Measurements from ENCODE around the gene CCDC200. TPM values are rescaled to one million over a fixed set of nuclear protein-coding genes. Genes with fewer than 3 reads are reported as not detected.
"Not testable (repeated sequence)": the region's sequence is repeated elsewhere in the genome, so short reads cannot be mapped to it uniquely, and the experiment has no call there.

CCDC200 gene
- total RNA-seq, 1 experiment from 2014 or later: not detected

DNA sequence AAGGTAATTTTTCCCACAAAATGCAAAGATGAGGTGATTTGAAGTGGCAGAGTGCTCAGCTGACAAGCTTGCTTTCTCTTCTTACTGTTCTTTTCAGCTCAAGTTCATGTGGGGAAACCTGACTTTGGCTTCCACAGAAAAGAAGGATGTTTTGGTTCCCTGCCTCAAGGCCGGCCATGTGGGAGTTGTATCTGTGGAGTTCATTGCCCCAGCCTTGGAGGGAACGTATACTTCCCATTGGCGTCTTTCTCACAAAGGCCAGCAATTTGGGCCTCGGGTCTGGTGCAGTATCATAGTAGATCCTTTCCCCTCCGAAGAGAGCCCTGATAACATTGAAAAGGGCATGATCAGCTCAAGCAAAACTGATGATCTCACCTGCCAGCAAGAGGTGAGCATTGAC, 35.2 kb downstream of the CCDC200 start:
- Histone ChIP-seq H2BK5ac (ENCODE audit: insufficient read length, low read length) (no peak overlapping the region), H3K14ac (ENCODE audit: insufficient read depth, low read length) (no peak overlapping the region), H3K27ac (ENCODE audit: insufficient read length, low read depth, low read length) (no peak overlapping the region), H3K18ac (ENCODE audit: insufficient read length, low read depth, low read length) (no peak overlapping the region), H4K20me1 (ENCODE audit: control insufficient read depth, insufficient read depth, insufficient read length) (no peaks in the 10 kb centered on the region), H2AFZ (ENCODE audit: low read length) (no peak overlapping the region), H4K8ac (replicated peaks; ENCODE audit: insufficient read length, low read depth, low read length) (no peak overlapping the region), H3K79me1 (ENCODE audit: insufficient read depth, low read depth, low read length, poor library complexity, severe bottlenecking) (no peaks in the 10 kb centered on the region), H3K4me1 (ENCODE audit: insufficient read depth, low read length) (no peaks in the 10 kb centered on the region), H2BK12ac (ENCODE audit: insufficient read length, low read depth, low read length) (no peak overlapping the region), H3K4me2 (ENCODE audit: insufficient read depth, insufficient read length, low read length) (no peak overlapping the region), H3K23me2 (ENCODE audit: insufficient read length, low read depth, low read length, poor library complexity, severe bottlenecking) (no peaks in the 10 kb centered on the region), H3K9me3 (ENCODE audit: control insufficient read depth, low read depth, low read length) (no peaks in the 10 kb centered on the region), H3K4ac (ENCODE audit: low read depth, low read length) (no peak overlapping the region), H3K79me2 (ENCODE audit: insufficient read depth, low read length) (no peaks in the 10 kb centered on the region), H4K5ac (ENCODE audit: insufficient read length, low read depth, low read length) (no peak overlapping the region), H4K91ac (ENCODE audit: insufficient read length, low read depth, low read length) (no peak overlapping the region), H3K23ac (ENCODE audit: insufficient read length, low read depth, low read length) (no peak overlapping the region), H2BK20ac (ENCODE audit: low read depth, low read length, poor library complexity, severe bottlenecking) (no peak overlapping the region), H3K27me3 (ENCODE audit: insufficient read depth, low read length) (no peaks in the 10 kb centered on the region), H2AK5ac (ENCODE audit: insufficient read length, low read length) (no peak overlapping the region), H2BK15ac (ENCODE audit: low read depth, low read length) (no peak overlapping the region), H3K56ac (ENCODE audit: insufficient read length, low read depth, low read length) (no peak overlapping the region), H3K9ac (ENCODE audit: extremely low read depth, insufficient read length, low read length) (no peak overlapping the region), H2BK120ac (ENCODE audit: low read depth, low read length, poor library complexity, severe bottlenecking) (no peak overlapping the region), H3T11ph (ENCODE audit: low read length) (no peak overlapping the region)
- Mint-ChIP-seq H3K9me3 (no peaks in the 10 kb centered on the region), H3K4me1 (no peaks in the 10 kb centered on the region), H3K4me3 (no peak overlapping the region), H3K36me3 (ENCODE audit: insufficient read depth in 1 of 3, low read depth in 3 of 3) (peaks cover 17 to 81% (median 80%) of the 10 kb centered on the region in 3 experiments; a peak in 6 of 7 replicates), H3K27me3 (ENCODE audit: low read depth) (no peaks in the 10 kb centered on the region), H3K27ac (0 out of 7 replicates have a peak overlapping the region, but pooled peaks of 1 of the 3 experiments have one; percentile 20)
- no peak for DNase-seq
- no CpG with 5 or more reads among the region's 5 CpGs for WGBS (ENCODE audit: extremely low coverage, insufficient read length, low lambda C conversion rate)
- TF ChIP-seq, protein P1, sequence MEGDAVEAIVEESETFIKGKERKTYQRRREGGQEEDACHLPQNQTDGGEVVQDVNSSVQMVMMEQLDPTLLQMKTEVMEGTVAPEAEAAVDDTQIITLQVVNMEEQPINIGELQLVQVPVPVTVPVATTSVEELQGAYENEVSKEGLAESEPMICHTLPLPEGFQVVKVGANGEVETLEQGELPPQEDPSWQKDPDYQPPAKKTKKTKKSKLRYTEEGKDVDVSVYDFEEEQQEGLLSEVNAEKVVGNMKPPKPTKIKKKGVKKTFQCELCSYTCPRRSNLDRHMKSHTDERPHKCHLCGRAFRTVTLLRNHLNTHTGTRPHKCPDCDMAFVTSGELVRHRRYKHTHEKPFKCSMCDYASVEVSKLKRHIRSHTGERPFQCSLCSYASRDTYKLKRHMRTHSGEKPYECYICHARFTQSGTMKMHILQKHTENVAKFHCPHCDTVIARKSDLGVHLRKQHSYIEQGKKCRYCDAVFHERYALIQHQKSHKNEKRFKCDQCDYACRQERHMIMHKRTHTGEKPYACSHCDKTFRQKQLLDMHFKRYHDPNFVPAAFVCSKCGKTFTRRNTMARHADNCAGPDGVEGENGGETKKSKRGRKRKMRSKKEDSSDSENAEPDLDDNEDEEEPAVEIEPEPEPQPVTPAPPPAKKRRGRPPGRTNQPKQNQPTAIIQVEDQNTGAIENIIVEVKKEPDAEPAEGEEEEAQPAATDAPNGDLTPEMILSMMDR (conservative IDR thresholded peaks at IDR 0.05): no peak

- not testable (repeated sequence) for H2AFZ ChIP-seq (ENCODE audit: low read length); H4K91ac ChIP-seq (ENCODE audit: insufficient read length, low read depth, low read length); H2AK5ac ChIP-seq (ENCODE audit: insufficient read length, low read length); H3K27me3 ChIP-seq (ENCODE audit: insufficient read depth, low read length); H3K23ac ChIP-seq (ENCODE audit: insufficient read length, low read depth, low read length); H3K9me3 ChIP-seq (ENCODE audit: control insufficient read depth, low read depth, low read length); H3K79me2 ChIP-seq (ENCODE audit: insufficient read depth, low read length); H2BK20ac ChIP-seq (ENCODE audit: low read depth, low read length, poor library complexity, severe bottlenecking); H3T11ph ChIP-seq (ENCODE audit: low read length); H4K5ac ChIP-seq (ENCODE audit: insufficient read length, low read depth, low read length); H3K4me1 Mint-ChIP-seq; H3K4me3 Mint-ChIP-seq; H2BK15ac ChIP-seq (ENCODE audit: low read depth, low read length); H3K27ac Mint-ChIP-seq; H4K20me1 ChIP-seq (ENCODE audit: control insufficient read depth, insufficient read depth, insufficient read length); DNase-seq; H2BK120ac ChIP-seq (ENCODE audit: low read depth, low read length, poor library complexity, severe bottlenecking); H3K27ac ChIP-seq (ENCODE audit: insufficient read length, low read depth, low read length); H3K9ac ChIP-seq (ENCODE audit: extremely low read depth, insufficient read length, low read length); H2BK12ac ChIP-seq (ENCODE audit: insufficient read length, low read depth, low read length); H3K56ac ChIP-seq (ENCODE audit: insufficient read length, low read depth, low read length); H3K4me1 ChIP-seq (ENCODE audit: insufficient read depth, low read length); H3K14ac ChIP-seq (ENCODE audit: insufficient read depth, low read length); H3K4ac ChIP-seq (ENCODE audit: low read depth, low read length); H3K4me2 ChIP-seq (ENCODE audit: insufficient read depth, insufficient read length, low read length); H3K79me1 ChIP-seq (ENCODE audit: insufficient read depth, low read depth, low read length, poor library complexity, severe bottlenecking); H3K18ac ChIP-seq (ENCODE audit: insufficient read length, low read depth, low read length); H2BK5ac ChIP-seq (ENCODE audit: insufficient read length, low read length); H4K8ac ChIP-seq (replicated peaks; ENCODE audit: insufficient read length, low read depth, low read length); H3K23me2 ChIP-seq (ENCODE audit: insufficient read length, low read depth, low read length, poor library complexity, severe bottlenecking); H3K27me3 Mint-ChIP-seq (ENCODE audit: low read depth); H3K9me3 Mint-ChIP-seq
- WGBS (ENCODE audit: extremely low coverage, insufficient read length, low lambda C conversion rate): no CpG with 5 or more reads among the region's 5 CpGs
- peaks cover 14 to 54% (median 42%) of the 10 kb centered on the region in 3 experiments; a peak in 6 of 7 replicates for H3K36me3 Mint-ChIP-seq (ENCODE audit: insufficient read depth in 1 of 3, low read depth in 3 of 3)
These were observed 41.8 kb downstream of the CCDC200 start for GRCh38 chr17:43186656-43187055.
